Epithelial cell of esophagus (primary cell): ENCODE results near the gene PKM.

Experiments used
- DNase-seq: peaks from one replicate; pipeline ENCODE4 v3.0.0; 2010; ENCODE audit warnings: low read depth
- H3K4me3 ChIP-seq: 2 replicates; pipeline ENCODE4 v1.5.1; 2011; ENCODE audit warnings: mild to moderate bottlenecking, low read length, control low read depth
- CTCF ChIP-seq: IDR thresholded peaks from 2 replicates; pipeline ENCODE4 v1.5.1; 2011; ENCODE audit warnings: low read depth, mild to moderate bottlenecking, low read length, control low read depth, inconsistent platforms; ENCODE audit not compliant: insufficient read depth; ENCODE audit errors: missing control alignments

PKM gene

GRCh38 chr15:72227720-72228119 is 3.3 kb downstream of the PKM start:
- no peak for TF ChIP-seq CTCF
- peak overlapping the region; percentile 96 for H3K4me3 ChIP-seq
- DNase-seq, result no peak

GRCh38 chr15:72227192-72227586 is 3.8 kb downstream of the PKM start:
- no peak for TF ChIP-seq CTCF
- peak overlapping the region; percentile 96 for H3K4me3 ChIP-seq
- DNase-seq, result peak; percentile 95

GRCh38 chr15:72223278-72223677 is 7.7 kb downstream of the PKM start:
- no peak overlapping the region for H3K4me3 ChIP-seq
- no peak for DNase-seq
- TF ChIP-seq CTCF, result no peak

- peak; percentile 37 for TF ChIP-seq CTCF
- H3K4me3 ChIP-seq, result peak overlapping the region; percentile 34
- peak; percentile 98 for DNase-seq
Measured at GRCh38 chr15:72222393-72222792, 8.6 kb downstream of the PKM start.

GRCh38 chr15:72220687-72221086 is 10.3 kb downstream of the PKM start:
- TF ChIP-seq CTCF, result no peak
- no peak for DNase-seq
- H3K4me3 ChIP-seq, result no peak overlapping the region

- no peak for TF ChIP-seq CTCF
- DNase-seq, result no peak
- no peak overlapping the region for H3K4me3 ChIP-seq
Measured at GRCh38 chr15:72217216-72217615, 13.8 kb downstream of the PKM start.

GRCh38 chr15:72216079-72216478 is 14.9 kb downstream of the PKM start:
- no peak for TF ChIP-seq CTCF
- DNase-seq, result no peak
- H3K4me3 ChIP-seq, result no peak overlapping the region
